K562 (cell line): ENCODE data around the gene PTGR2. TPM values are rescaled to one million over a fixed set of nuclear protein-coding genes. Genes with fewer than 3 reads are reported as not detected.

ENCODE experiments used
- ATF7 ChIP-seq: fragments of 450-650 bp; IDR thresholded peaks from 2 replicates; pipeline ENCODE4 v1.7.1; 2014; ENCODE audit warnings: mild to moderate bottlenecking, moderate library complexity
- CBFA2T2 ChIP-seq: fragments of 450-650 bp; conservative IDR thresholded peaks from 2 replicates; pipeline ENCODE4 v1.6.1; 2017; ENCODE audit warnings: mild to moderate bottlenecking
- DPF2 ChIP-seq: fragments of 450-650 bp; IDR thresholded peaks from 2 replicates; pipeline ENCODE4 v1.6.1; 2016
- EP300 ChIP-seq: IDR thresholded peaks from 2 replicates; pipeline ENCODE4 v1.6.1; 2012; ENCODE audit warnings: low read length, improper control_type of control experiment
- HDAC3 ChIP-seq: fragments of 450-650 bp; IDR thresholded peaks from 2 replicates; pipeline ENCODE4 v1.6.1; 2018; ENCODE audit warnings: borderline replicate concordance, mild to moderate bottlenecking, moderate library complexity; ENCODE audit not compliant: partially characterized antibody
- RAD21 ChIP-seq, 2 experiments: fragments of 250-450 bp in 1 of 2; fragments of 450-650 bp in 1 of 2; sonication (Bioruptor Pico) in 1 of 2; formaldehyde crosslinking in 1 of 2; IDR thresholded peaks in 1 of 2; conservative IDR thresholded peaks in 1 of 2; 2 replicates each; pipeline versions ENCODE4 v1.4.0 to v1.8.0; 2020 to 2022; ENCODE audit warnings: mild to moderate bottlenecking in 2 of 2, moderate library complexity in 1 of 2
- RBBP5 ChIP-seq: fragments of 200-600 bp; sonication (generic); IDR thresholded peaks from 2 replicates; pipeline ENCODE4 v1.6.1; 2012; ENCODE audit warnings: borderline replicate concordance, mild to moderate bottlenecking, low read length, control low read depth, inconsistent platforms; ENCODE audit not compliant: insufficient read depth, poor library complexity, severe bottlenecking
- USF1 ChIP-seq: sonication (generic); formaldehyde crosslinking; IDR thresholded peaks from 2 replicates; pipeline ENCODE4 v1.9.0; 2022; ENCODE audit warnings: mild to moderate bottlenecking, missing genetic modification reagents
- ZBTB26 ChIP-seq: fragments of 450-650 bp; formaldehyde crosslinking; IDR thresholded peaks from 2 replicates; pipeline ENCODE4 v1.4.0; 2022; ENCODE audit warnings: missing genetic modification characterization
- ZBTB43 ChIP-seq: sonication (generic); formaldehyde crosslinking; IDR thresholded peaks from 2 replicates; pipeline ENCODE4 v1.8.0; 2023; ENCODE audit warnings: mild to moderate bottlenecking, missing genetic modification reagents
- ZMIZ1 ChIP-seq, 2 experiments: fragments of 150-350 bp in 1 of 2; IDR thresholded peaks; 2 replicates each; pipeline ENCODE4 v1.6.1; 2012 to 2016; ENCODE audit warnings: low read depth in 2 of 2, low read length in 2 of 2, mild to moderate bottlenecking in 1 of 2, moderate library complexity in 1 of 2
- ZNF830 ChIP-seq: fragments of 250-450 bp; sonication (Bioruptor Pico); IDR thresholded peaks from 2 replicates; pipeline ENCODE4 v1.5.0; 2021; ENCODE audit warnings: mild to moderate bottlenecking
- polyA plus RNA-seq, 8 experiments: library from polyadenylated mRNA; depleted of rRNA in 4 of 8; stranded (reverse) in 5 of 8; unstranded in 3 of 8; fragments of >200 nt; fragmentation: Nextera tagmentation in 2 of 8; fragmentation: Illumina TruSeq in 1 of 8; extraction: Ambion mirVana in 2 of 8; extraction: Trizol in 1 of 8; gene quantifications; 2 replicates each; pipeline versions ENCODE4 v1.2.1 to v1.2.3, GENCODE V29; 2011 to 2014; ENCODE audit warnings: inconsistent platforms in 1 of 8, missing spikeins in 1 of 8
- total RNA-seq, 7 experiments: library from RNA; depleted of rRNA in 6 of 7; stranded (reverse); fragments of >200 nt in 6 of 7; fragmentation: Illumina TruSeq in 2 of 7; extraction: Trizol in 2 of 7; gene quantifications; 2 replicates each; pipeline versions ENCODE4 v1.2.1 to v1.2.3, GENCODE V29; 2011 to 2021; ENCODE audit warnings: low replicate concordance in 1 of 7
- TF ChIP-seq, protein P1 (sequence below): fragments of 250-450 bp; sonication (Bioruptor Pico); IDR thresholded peaks from 2 replicates; pipeline ENCODE4 v1.4.0; 2020; ENCODE audit warnings: mild to moderate bottlenecking
- TF ChIP-seq, protein P2 (sequence below): sonication (generic); formaldehyde crosslinking; IDR thresholded peaks from 2 replicates; pipeline ENCODE4 v1.8.1; 2023; ENCODE audit warnings: missing genetic modification reagents, mild to moderate bottlenecking, borderline replicate concordance

Gene PTGR2
- total and polyA plus RNA-seq, 9 of the 15 experiments (the other 6 are each of a cell fraction or from before 2014, with no cell fraction given) = 7.4 to 23.0 (median 13.0) TPM

- peak in 1 of 2 experiments; percentile 67; a peak in 2 of 4 replicates for TF ChIP-seq ZMIZ1 (IDR thresholded peaks at IDR 0.05; ENCODE audit: low read depth in 2 of 2, low read length in 2 of 2)
- TF ChIP-seq ZBTB26 (CRISPR knock-in tag) = no peak
- TF ChIP-seq RBBP5 = no peak
- no peak for TF ChIP-seq ZBTB43 (CRISPR knock-in tag)
- no peak for TF ChIP-seq USF1
- no peak for TF ChIP-seq ATF7
- TF ChIP-seq, protein P1, sequence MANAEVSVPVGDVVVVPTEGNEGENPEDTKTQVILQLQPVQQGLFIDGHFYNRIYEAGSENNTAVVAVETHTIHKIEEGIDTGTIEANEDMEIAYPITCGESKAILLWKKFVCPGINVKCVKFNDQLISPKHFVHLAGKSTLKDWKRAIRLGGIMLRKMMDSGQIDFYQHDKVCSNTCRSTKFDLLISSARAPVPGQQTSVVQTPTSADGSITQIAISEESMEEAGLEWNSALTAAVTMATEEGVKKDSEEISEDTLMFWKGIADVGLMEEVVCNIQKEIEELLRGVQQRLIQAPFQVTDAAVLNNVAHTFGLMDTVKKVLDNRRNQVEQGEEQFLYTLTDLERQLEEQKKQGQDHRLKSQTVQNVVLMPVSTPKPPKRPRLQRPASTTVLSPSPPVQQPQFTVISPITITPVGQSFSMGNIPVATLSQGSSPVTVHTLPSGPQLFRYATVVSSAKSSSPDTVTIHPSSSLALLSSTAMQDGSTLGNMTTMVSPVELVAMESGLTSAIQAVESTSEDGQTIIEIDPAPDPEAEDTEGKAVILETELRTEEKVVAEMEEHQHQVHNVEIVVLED (CRISPR knock-in tag) = no peak
- peak; percentile 71; the same call in 1 of the 2 replicates for TF ChIP-seq EP300
- no peak for TF ChIP-seq HDAC3
- TF ChIP-seq, protein P2, sequence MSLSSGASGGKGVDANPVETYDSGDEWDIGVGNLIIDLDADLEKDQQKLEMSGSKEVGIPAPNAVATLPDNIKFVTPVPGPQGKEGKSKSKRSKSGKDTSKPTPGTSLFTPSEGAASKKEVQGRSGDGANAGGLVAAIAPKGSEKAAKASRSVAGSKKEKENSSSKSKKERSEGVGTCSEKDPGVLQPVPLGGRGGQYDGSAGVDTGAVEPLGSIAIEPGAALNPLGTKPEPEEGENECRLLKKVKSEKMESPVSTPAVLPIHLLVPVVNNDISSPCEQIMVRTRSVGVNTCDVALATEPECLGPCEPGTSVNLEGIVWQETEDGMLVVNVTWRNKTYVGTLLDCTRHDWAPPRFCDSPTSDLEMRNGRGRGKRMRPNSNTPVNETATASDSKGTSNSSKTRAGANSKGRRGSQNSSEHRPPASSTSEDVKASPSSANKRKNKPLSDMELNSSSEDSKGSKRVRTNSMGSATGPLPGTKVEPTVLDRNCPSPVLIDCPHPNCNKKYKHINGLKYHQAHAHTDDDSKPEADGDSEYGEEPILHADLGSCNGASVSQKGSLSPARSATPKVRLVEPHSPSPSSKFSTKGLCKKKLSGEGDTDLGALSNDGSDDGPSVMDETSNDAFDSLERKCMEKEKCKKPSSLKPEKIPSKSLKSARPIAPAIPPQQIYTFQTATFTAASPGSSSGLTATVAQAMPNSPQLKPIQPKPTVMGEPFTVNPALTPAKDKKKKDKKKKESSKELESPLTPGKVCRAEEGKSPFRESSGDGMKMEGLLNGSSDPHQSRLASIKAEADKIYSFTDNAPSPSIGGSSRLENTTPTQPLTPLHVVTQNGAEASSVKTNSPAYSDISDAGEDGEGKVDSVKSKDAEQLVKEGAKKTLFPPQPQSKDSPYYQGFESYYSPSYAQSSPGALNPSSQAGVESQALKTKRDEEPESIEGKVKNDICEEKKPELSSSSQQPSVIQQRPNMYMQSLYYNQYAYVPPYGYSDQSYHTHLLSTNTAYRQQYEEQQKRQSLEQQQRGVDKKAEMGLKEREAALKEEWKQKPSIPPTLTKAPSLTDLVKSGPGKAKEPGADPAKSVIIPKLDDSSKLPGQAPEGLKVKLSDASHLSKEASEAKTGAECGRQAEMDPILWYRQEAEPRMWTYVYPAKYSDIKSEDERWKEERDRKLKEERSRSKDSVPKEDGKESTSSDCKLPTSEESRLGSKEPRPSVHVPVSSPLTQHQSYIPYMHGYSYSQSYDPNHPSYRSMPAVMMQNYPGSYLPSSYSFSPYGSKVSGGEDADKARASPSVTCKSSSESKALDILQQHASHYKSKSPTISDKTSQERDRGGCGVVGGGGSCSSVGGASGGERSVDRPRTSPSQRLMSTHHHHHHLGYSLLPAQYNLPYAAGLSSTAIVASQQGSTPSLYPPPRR = no peak
- TF ChIP-seq ZNF830 = no peak
- peak; percentile 90 for TF ChIP-seq CBFA2T2
- TF ChIP-seq DPF2 = peak; percentile 80
- TF ChIP-seq RAD21 (CRISPR knock-in tag; conservative IDR thresholded peaks at IDR 0.05 in 1 of 2, IDR thresholded peaks at IDR 0.05 in 1 of 2) = no peak
These were observed 9.4 kb downstream of the PTGR2 start (continued) for GRCh38 chr14:73861073-73861472.
